ENCODE data around the gene ATG4B. TPM values are rescaled to one million over a fixed set of nuclear protein-coding genes. Genes with fewer than 3 reads are reported as not detected.

The ATG4B gene
- total RNA-seq, 1 donor from 2014 or later: 112 TPM

GRCh38 chr2:241686650-241687425 is 49.3 kb downstream of the ATG4B start, which contains the start of gene DTYMK:
Gene DTYMK (minus strand): TSS chr2:241686815. CDS start chr2:241686783, 32 bp downstream.
- H3K4me3 Mint-ChIP-seq: peak within 1 kb of the TSS; percentile 94
- peaks cover 24% of the 10 kb centered on the region for H3K4me1 Mint-ChIP-seq
- H3K27me3 Mint-ChIP-seq (ENCODE audit: low read depth): peaks cover 4% of the 10 kb centered on the region
- DNase-seq (ENCODE audit: low read depth, low spot score): peak; percentile 89
- peak within 1 kb of the TSS; percentile 91 for H3K27ac Mint-ChIP-seq (ENCODE audit: unreplicated experiment)
- H3K36me3 Mint-ChIP-seq (ENCODE audit: low read depth): peaks cover 3% of the 10 kb centered on the region
- TF ChIP-seq CTCF (conservative IDR thresholded peaks at IDR 0.05): no peak
- H3K9me3 Mint-ChIP-seq: no peaks in the 10 kb centered on the region

GRCh38 chr2:241689306-241689705 is 51.8 kb downstream of the ATG4B start:
- H3K36me3 Mint-ChIP-seq (ENCODE audit: low read depth): peaks cover 2% of the 10 kb centered on the region
- no peak overlapping the region for H3K27ac Mint-ChIP-seq (ENCODE audit: unreplicated experiment)
- H3K27me3 Mint-ChIP-seq (ENCODE audit: low read depth): peaks cover 4% of the 10 kb centered on the region

DNA sequence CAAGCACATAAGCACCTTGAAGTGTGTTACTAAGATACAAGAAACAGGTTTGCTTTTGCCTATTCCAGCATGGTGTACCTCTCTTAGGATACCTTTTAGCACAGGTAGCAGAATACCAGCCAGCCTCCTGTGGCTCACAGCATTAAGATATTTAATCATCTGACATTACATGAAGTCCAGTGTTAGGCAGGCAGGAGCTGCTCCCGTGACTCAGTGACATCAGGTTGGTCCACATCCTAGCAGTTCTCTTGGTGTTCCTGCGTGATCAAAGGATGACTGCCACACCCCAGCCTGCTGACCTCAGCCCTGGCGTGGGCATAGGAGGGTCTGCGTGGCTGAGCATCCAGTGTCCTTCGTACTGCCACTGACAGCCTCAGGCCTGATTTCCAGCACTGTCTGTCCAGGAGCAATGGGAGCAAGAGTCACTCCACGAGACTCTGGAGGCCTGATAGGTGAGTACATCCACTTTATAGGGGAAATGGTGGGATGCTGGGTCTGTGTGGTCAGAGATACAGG is 52.8 kb downstream of the ATG4B start:
- H3K36me3 Mint-ChIP-seq (ENCODE audit: low read depth): peaks cover 2% of the 10 kb centered on the region
- peak overlapping the region; percentile 64 for H3K4me3 Mint-ChIP-seq
- H3K27me3 Mint-ChIP-seq (ENCODE audit: low read depth): peaks cover 4% of the 10 kb centered on the region
- peaks cover 16% of the 10 kb centered on the region for H3K4me1 Mint-ChIP-seq
- DNase-seq (ENCODE audit: low read depth, low spot score): no peak
- TF ChIP-seq CTCF (conservative IDR thresholded peaks at IDR 0.05): no peak
- H3K9me3 Mint-ChIP-seq: no peaks in the 10 kb centered on the region
- H3K27ac Mint-ChIP-seq (ENCODE audit: unreplicated experiment): no peak overlapping the region

More at GRCh38 chr2:241689306-241689705, 51.8 kb downstream of the ATG4B start:
- H3K4me1 Mint-ChIP-seq: peaks cover 21% of the 10 kb centered on the region
- no peaks in the 10 kb centered on the region for H3K9me3 Mint-ChIP-seq
- H3K4me3 Mint-ChIP-seq: peak overlapping the region; percentile 79
- DNase-seq (ENCODE audit: low read depth, low spot score): no peak
- TF ChIP-seq CTCF (conservative IDR thresholded peaks at IDR 0.05): no peak

DNA sequence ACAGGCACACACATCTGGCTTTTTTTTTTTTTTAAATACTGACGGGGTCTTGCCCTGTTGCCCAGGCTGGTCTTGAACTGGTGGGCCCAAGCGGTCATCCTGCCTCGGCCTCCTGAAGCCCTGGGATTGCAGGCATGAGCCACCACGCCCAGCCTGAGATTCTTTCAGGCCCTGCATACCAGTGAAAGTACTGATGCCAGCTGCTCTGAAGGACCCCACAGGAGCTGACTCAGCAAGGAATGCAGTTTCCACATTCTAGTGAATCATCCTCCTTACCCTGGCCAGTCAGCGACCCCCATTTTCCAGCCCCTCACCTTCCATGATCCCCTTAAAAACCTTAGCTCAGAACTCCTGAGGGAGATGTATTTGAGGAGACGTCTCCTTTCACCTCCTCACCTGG is 55.0 kb downstream of the ATG4B start:
- Mint-ChIP-seq H3K4me3 (peak overlapping the region; percentile 23), H3K9me3 (no peaks in the 10 kb centered on the region), H3K4me1 (peaks cover 10% of the 10 kb centered on the region), H3K27ac (ENCODE audit: unreplicated experiment) (no peak overlapping the region), H3K27me3 (ENCODE audit: low read depth) (no peaks in the 10 kb centered on the region), H3K36me3 (ENCODE audit: low read depth) (peaks cover 2% of the 10 kb centered on the region)
- DNase-seq (ENCODE audit: low read depth, low spot score): no peak
- TF ChIP-seq CTCF (conservative IDR thresholded peaks at IDR 0.05): no peak

DNA sequence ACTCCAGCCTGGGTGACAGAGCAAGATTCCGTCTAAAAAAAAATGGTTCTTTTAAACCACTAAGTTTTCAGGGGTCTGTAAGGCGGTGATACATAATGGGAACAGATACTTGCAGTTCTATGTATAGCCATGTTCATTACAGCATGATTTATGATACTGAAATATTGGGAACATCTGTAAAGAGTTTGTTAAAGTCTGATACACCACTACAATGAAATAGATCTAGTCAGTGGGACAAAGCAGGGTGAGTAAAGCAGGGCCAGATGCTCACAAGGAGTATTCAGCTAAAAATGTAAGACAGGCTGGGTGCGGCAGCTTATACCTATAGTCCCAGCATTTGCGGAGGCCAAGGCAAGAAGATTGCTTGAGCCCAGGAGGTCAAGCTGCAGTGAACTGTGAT is 58.2 kb downstream of the ATG4B start:
- TF ChIP-seq CTCF (conservative IDR thresholded peaks at IDR 0.05): no peak
- H3K9me3 Mint-ChIP-seq: no peaks in the 10 kb centered on the region

More for the DNA sequence above, 58.2 kb downstream of the ATG4B start:
- Mint-ChIP-seq H3K27me3 (ENCODE audit: low read depth) (no peaks in the 10 kb centered on the region), H3K4me1 (peaks cover 12% of the 10 kb centered on the region), H3K4me3 (peak overlapping the region; percentile 27), H3K36me3 (ENCODE audit: low read depth) (peaks cover 2% of the 10 kb centered on the region), H3K27ac (ENCODE audit: unreplicated experiment) (no peak overlapping the region)
- DNase-seq (ENCODE audit: low read depth, low spot score): no peak

Data from neural crest cell (in vitro differentiated cells).